ENCODE measurements around the gene ARRDC4.
"Not testable (repeated sequence)": the region's sequence is repeated elsewhere in the genome, so short reads cannot be mapped to it uniquely, and the experiment has no call there.

The ARRDC4 gene

DNA sequence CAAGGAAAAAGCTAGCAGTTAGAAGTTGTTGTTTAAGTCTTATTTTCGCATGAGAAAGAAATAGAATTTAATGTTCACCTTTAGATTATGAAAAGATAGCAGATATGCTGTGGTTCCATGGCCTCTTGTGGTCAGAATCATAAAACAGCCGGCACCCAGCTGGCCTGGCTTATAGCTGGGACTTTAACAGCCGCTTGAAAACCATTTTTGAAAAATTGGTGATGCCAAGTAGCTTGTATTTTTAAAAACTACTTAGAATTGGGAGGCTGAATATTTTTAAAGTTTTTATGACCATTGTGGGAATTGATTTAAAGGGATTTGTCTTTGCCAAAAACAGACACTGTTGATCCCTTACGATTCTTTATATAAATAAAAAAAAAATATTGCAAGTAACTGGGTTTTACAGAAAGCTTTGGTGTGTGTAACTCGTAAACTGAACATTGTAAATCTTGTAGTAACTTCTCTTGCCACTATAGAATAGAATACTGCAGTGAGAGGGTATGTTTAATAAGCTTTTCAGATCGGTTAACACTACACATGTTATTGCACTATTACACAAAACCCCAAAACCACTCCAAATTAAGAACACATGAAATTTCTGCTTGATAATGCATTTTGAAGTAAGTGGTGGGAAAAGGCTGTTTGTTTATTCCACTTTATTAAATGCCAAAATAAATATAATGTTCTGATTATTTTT is 6.6 kb downstream of the ARRDC4 start:
- DNase-seq = no peak

- no peak for DNase-seq
Observed at GRCh38 chr15:97967881-97968280, 7.4 kb downstream of the ARRDC4 start.

DNA sequence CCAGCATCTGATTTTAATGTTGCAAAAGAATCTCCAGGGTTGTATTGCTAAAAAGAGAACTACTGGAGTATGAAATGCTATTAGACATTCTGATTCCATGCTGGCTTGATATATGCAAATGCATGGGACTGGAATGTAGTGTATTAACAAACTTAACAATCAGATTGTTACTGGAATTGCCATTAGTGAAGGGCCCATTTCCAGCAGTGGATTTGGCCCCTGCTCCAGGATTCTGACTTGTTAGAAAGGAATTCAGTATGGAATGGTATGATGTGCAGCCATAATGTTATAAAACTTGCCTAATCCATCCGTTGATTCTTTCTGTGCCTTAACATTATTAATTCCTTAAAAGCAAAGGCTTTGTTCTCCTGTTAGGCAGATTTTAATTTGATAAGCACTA is 7.9 kb downstream of the ARRDC4 start:
- no peak for DNase-seq

DNA sequence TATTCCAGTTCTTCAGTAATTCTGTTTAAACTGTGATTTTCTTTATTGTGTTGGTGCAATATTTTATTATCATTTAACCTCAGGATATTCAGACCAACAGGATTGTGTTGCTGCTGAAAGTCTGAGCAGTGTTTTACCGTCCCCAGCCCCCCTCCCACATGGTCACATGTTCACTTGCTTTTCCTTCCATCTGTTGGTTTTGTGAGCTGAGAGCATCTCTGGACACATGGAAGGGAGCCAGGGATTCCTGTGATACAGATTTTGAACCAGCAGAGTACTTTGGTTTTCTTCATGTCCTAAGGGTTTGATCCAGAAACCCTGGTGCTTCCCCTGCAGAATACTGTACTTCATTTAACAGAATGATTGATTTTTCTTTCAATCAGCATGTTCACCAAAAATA is 11.9 kb downstream of the ARRDC4 start:
- DNase-seq = no peak

- no peak for DNase-seq
Observed at GRCh38 chr15:97976129-97976528, 15.6 kb downstream of the ARRDC4 start.

GRCh38 chr15:97976766-97977503 is 16.4 kb downstream of the ARRDC4 start:
- no peak for DNase-seq

DNA sequence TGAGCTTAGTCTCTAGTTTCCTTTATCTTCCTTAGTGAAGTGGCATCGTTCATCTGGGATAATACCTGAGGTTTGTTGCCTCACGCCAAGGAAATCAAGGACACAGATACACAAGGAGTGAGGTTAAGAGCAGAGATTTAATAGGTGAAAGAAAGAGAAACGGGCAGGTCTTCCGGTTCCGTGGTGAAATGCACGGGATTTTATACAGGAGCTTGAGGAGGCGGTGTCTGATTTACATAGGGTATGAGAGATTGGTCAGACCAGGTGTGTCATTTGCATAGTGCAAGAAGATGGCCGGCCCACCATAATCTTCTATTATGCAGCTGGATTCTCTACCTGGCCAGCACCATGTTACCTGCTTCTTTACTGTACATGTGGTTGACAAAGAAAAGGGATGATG is 17.2 kb downstream of the ARRDC4 start:
- DNase-seq = no peak

DNA sequence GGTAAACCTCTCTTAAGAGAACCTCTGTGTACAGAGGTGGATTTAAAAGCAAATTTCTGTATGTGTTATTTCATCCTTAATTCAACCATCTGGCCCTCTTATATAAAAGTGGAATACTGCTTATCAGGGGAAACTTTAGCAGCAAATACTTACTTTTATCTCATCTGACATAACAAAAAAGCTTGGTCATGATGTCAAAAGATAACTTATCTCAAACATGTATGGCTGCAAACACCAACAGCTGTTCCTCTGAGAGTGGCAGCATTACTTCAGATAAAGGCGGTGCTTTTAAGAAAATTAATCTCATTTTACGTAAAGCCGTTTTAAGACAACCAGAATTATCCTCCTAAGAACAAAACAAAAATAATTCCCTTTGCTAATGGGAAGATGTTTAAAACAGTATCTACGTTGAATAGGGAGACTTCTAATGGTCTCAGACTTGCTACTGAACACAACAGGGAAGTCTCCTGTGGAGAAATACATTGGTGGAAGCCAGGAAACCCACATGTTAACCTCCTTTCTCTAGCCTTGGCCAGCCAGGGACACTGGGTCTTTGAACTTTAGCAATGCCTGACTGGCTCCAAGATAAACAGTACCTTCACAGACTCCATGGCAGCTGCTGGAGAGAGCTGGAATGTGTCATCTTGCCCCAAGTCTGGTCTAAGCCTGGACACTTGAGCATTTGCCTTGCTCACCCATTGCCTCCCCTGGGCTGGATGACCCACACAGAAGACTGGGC is 18.1 kb downstream of the ARRDC4 start:
- no peak for DNase-seq

DNA sequence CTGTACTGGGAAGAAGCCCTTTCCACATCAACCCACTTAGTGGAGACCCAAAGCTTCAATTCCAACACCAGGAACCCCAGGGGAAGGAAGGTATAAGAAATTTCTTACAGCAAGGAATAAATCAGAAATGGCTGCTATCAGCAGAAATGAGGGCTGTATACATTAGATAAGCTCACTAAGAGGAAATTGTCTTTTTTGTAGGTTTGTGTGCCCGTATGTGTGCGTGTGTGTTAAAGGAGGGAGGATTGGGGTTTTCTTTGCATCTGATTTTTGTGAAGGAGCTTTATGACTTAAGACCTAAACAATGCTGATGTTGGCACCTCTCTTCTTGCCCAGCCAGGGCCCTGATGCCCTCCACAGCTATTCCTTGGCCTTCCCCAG is 18.6 kb downstream of the ARRDC4 start:
- DNase-seq = no peak

GRCh38 chr15:97981058-97981457 is 20.6 kb downstream of the ARRDC4 start:
- no peak for DNase-seq

DNA sequence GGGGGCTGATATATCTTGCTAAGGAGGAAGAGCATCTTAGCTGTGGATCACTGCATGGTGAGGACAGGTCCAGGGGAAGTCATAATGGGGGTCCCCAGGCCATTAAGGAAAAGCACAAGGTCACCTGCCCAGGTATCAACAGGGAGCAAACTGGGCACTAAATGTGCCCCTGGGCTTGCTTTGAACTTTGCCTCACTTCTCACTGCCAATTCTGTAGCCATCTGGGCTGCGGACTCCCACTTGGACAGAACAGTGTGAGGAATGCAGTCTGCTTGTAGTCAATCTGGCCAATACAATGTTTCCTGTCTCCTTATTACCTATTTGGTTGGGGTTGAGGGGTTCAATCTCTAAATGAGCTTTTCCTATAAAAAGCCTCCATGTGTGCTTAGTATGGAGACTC is 21.3 kb downstream of the ARRDC4 start:
- DNase-seq = no peak

DNA sequence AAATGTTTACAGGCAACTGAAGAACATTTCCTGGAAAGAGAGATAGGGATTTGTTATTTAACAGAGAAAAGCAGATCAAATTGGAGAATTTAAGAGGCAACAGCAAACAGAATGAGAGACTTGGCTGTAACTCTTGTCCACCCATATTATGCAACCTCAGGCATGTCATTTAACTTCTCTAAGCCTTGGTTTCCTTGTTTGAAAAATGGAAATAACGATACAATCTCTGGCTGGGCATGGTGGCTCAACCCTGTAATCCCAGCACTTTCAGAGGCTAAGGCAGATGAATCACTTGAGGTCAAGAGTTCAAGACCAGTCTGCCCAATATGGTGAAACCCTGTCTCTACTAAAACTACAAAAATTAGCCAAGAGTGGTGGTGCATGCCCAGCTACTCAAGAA is 23.7 kb downstream of the ARRDC4 start:
- no peak for DNase-seq

DNA sequence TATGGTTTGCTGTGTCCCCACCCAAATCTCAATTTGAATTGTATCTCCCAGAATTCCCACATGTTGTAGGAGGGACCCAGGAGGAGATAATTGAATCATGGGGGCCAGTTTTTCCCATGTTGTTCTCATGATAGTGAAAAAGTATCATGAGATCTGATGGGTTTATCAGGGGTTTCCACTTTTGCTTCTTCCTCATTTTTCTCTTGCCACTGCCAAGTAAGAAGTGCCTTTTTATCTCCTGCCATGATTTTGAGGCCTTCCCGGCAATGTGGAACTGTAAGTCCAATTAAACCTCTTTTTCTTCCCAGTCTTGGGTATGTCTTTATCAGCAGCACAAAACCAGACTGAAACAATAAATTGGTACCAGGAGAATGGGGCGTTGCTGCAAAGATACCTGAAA is 25.5 kb downstream of the ARRDC4 start:
- not testable (repeated sequence) for DNase-seq

DNA sequence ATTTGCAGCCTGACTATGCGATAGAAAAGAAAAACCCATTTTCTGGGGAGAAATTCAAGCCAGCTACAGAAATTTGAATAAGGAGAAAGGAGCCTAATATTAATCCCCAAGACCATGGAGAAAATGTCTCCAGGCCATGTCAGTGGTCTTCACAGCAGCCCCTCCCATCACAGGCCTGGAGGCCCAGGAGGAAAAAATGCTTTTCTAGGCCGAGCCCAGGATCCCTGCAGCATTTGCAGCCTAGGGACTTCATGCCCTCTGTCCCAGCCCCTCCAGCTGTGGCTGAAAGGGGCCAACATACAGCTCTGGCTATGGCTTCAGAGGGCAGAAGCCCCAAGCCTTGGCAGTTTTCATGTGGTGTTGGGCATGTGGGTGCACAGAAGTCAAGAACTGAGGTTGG is 26.3 kb downstream of the ARRDC4 start:
- no peak for DNase-seq

GRCh38 chr15:97989299-97989698 is 28.8 kb downstream of the ARRDC4 start:
- no peak for DNase-seq

DNA sequence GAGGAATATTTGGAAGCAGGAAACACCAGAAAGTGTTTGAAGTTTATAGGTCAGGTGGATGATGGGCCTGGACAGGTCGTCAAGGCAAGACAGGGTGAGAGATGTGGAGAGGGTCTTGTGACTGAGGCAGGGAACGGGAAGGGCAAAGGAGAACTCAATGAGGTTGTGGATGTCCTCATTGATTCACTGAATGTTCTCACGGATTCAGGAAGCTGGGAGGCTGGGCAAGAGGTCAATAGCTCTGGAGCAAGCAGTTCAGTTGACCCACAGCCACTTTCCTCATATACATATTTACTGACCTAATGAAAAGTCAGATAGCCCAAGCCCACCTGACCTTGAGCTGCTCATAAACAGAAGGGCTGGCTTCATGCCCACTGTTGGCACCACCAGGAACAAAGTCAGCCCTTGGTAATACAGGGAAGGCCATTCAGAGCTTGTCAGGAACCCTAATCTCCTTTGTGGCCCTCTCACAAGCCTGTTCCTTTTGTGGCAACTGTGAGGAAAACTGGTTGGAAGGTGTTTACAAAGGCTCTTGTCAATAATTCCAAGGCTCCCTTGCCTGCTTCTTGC is 31.6 kb downstream of the ARRDC4 start:
- no peak for DNase-seq

- no peak for DNase-seq
Observed at GRCh38 chr15:97992823-97993222, 32.3 kb downstream of the ARRDC4 start.

DNA sequence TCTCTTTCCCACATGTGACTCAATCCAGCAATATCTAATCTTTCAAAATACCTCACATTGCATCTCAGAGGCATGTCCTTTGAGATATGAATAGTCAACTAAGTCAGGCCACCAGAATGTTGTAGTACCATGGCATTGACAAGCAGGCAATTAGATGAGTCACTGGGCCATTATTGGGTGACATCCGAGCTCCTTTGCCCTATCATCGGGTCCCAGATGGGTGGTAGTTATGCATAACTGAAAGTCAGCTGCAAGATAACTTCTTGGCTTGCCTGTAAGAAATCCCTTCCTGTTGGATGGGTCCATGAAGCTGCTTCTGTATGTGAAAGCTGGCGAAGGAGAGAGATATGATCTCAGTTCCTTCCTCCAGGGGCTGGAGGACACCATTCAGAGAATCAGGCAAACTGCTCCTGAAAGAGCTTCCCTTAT is 32.8 kb downstream of the ARRDC4 start:
- no peak for DNase-seq

DNA sequence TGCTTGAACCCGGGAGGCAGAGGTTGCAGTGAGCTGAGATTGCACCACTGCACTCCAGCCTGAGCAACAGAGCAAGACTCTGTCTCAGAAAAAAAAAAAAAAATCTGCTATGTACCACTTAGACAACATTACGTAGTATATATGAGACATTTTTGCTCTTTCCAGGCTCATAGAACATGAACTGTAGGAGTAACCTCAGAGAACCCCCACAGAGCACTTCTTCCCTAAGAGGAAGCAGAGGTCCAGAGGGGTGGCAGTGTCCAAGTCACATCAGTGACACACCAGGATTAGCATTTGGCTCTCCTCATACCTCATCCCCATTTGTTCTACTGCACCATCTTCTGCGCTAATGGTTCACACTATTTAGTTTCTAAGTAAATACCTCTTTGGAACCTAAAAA is 33.7 kb downstream of the ARRDC4 start:
- DNase-seq = no peak

DNA sequence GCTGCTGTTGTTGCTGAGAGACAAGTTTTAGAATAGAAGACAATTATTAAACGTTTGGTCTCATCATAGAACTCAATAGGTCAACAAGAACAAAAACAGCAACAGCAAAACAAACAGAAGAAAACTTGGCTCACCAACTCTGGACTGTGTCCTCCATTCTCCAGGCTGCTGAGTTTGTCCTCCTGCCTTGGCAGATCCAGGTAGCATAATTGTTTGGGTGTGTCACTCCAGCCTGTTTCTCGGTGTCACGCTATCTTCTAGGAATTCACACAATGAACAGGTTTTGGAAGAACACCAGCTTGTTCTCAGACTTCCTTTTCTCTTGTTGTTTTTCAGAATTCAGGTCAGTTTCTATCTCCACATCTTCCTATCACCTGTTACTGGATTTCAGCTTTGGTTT is 34.7 kb downstream of the ARRDC4 start:
- no peak for DNase-seq

GRCh38 chr15:97995881-97996603 is 35.5 kb downstream of the ARRDC4 start:
- DNase-seq = no peak

DNA sequence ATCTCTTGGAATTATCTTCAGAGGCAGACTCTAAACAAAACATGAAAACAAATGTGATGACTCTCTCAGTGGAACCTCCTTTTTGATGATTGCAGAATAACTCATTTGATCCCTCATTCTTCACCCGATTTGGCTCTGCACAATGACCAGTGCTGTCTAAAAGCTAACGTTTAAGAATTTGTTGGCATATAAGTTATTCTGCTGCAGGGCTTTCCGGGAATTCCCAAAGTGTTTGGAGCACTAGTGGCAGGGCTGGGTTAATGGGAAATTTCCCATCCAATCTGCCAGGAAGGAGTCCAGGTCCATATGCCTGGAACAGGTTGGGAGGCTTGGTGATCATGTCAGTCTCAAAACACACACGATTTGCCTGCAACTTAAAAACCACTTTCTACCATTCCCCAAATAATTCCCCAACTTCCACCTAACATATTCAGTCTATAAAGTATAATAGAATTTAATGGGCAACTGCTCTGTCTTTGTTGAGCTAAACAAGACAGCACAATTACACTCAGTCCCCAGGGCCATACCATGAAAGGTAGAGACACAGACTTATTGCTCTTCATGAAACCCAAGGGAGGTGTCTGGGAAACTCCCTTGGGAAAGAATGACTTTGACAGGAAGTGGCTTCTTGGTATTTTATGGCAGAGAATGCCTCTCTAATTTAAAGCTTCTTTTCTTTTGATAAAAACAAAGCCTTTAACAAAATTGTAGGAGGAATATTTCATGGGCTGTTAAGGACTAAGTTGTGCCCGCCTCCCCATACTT is 38.0 kb downstream of the ARRDC4 start:
- no peak for DNase-seq

Measured in CD4-positive, alpha-beta T cell treated with Interferon alpha-2 for 1 hour (primary cell).